BJ (cell line): ENCODE results near the gene FRAS1. TPM values are rescaled to one million over a fixed set of nuclear protein-coding genes. Genes with fewer than 3 reads are reported as not detected.

Experiments used
- CTCF ChIA-PET: fragments of 350-600 bp; formaldehyde crosslinking; extraction: SDS; loops from one replicate; lab custom pipeline; 2021; ENCODE audit warnings: antibody characterized with exemption, inconsistent platforms; lab: Yijun Ruan, JAX
- POLR2A ChIA-PET: fragments of 300-600 bp; sonication (Branson Sonifier 250); formaldehyde crosslinking; extraction: SDS; loops from one replicate; lab custom pipeline; 2021; ENCODE audit warnings: antibody characterized with exemption; lab: Charles Lee
- DNase-seq: peaks from one replicate; pipeline ENCODE4 v3.0.0-alpha.2; 2011; ENCODE audit warnings: low read depth
- H3K27me3 ChIP-seq: 2 replicates; pipeline ENCODE4 v1.6.0; 2011; ENCODE audit warnings: low read length; ENCODE audit not compliant: control insufficient read depth, insufficient read depth
- H3K36me3 ChIP-seq: 2 replicates; pipeline ENCODE4 v1.5.1; 2011; ENCODE audit warnings: low read length; ENCODE audit not compliant: control insufficient read depth, insufficient read depth
- H3K4me3 ChIP-seq: 2 replicates; pipeline ENCODE4 v1.5.1; 2011; ENCODE audit warnings: low read depth, mild to moderate bottlenecking, control low read depth, low read length
- CTCF ChIP-seq: IDR thresholded peaks from 2 replicates; pipeline ENCODE4 v1.5.1; 2011; ENCODE audit warnings: low read depth, mild to moderate bottlenecking, control low read depth, inconsistent platforms, low read length, moderate library complexity; ENCODE audit not compliant: insufficient read depth
- polyA plus RNA-seq: library from polyadenylated mRNA; depleted of rRNA; stranded (reverse); fragments of >200 nt; gene quantifications from 2 replicates; pipeline ENCODE4 v1.2.3, GENCODE V29; 2011

Gene FRAS1
- polyA plus RNA-seq, 1 experiment = 4.4 TPM

- CTCF ChIA-PET = no interaction called here
- POLR2A ChIA-PET = no interaction called here
- Histone ChIP-seq H3K36me3 (no peaks in the 10 kb centered on the region), H3K27me3 (no peaks in the 10 kb centered on the region), H3K4me3 (no peak overlapping the region)
- no peak for DNase-seq
- TF ChIP-seq CTCF = no peak
These were observed 95.7 kb downstream of the FRAS1 start for GRCh38 chr4:78152795-78153194.

- CTCF ChIA-PET = no interaction called here
- no peak for DNase-seq
- POLR2A ChIA-PET = no interaction called here
- Histone ChIP-seq H3K36me3 (no peaks in the 10 kb centered on the region), H3K27me3 (no peaks in the 10 kb centered on the region), H3K4me3 (no peak overlapping the region)
- no peak for TF ChIP-seq CTCF
These were observed 98.0 kb downstream of the FRAS1 start for GRCh38 chr4:78154972-78155590.

GRCh38 chr4:78155616-78156105 is 98.5 kb downstream of the FRAS1 start:
- Histone ChIP-seq H3K36me3 (no peaks in the 10 kb centered on the region), H3K4me3 (no peak overlapping the region), H3K27me3 (no peaks in the 10 kb centered on the region)
- ChIA-PET CTCF (interaction anchor here (0.7 to 1.0 kb wide), 2 partner anchors 15 to 233 kb away, joined by 3 to 5 read pairs; no protein-coding TSS in a partner anchor), POLR2A (no interaction called here)
- no peak for TF ChIP-seq CTCF
- no peak for DNase-seq

GRCh38 chr4:78156520-78156919 is 99.4 kb downstream of the FRAS1 start:
- ChIA-PET POLR2A (no interaction called here), CTCF (interaction anchor here (1.0 kb wide), 1 partner anchor 15 kb away, joined by 3 read pairs; no protein-coding TSS in a partner anchor)
- no peak for TF ChIP-seq CTCF
- Histone ChIP-seq H3K4me3 (no peak overlapping the region), H3K36me3 (no peaks in the 10 kb centered on the region), H3K27me3 (no peaks in the 10 kb centered on the region)
- no peak for DNase-seq

- no peak for DNase-seq
- Histone ChIP-seq H3K4me3 (no peak overlapping the region), H3K36me3 (no peaks in the 10 kb centered on the region), H3K27me3 (no peaks in the 10 kb centered on the region)
- ChIA-PET CTCF (no interaction called here), POLR2A (no interaction called here)
- TF ChIP-seq CTCF = no peak
These were observed 105.2 kb downstream of the FRAS1 start for GRCh38 chr4:78162342-78162741.
